Vagina (tissue), 2 donors: ENCODE data around the gene DLG2.

Experiments
- CTCF ChIP-seq, 3 experiments: fragments of 450-650 bp in 2 of 3; fragments of 200-600 bp in 1 of 3; sonication (generic) in 1 of 3; IDR thresholded peaks; one replicate each; pipeline ENCODE4 v1.5.1; 2017 to 2019; ENCODE audit warnings: antibody characterized with exemption in 3 of 3, mild to moderate bottlenecking in 2 of 3, moderate library complexity in 2 of 3
- POLR2A ChIP-seq, 2 donors: fragments of 450-650 bp; IDR thresholded peaks; one replicate each; pipeline ENCODE4 v1.6.1; 2017; ENCODE audit warnings: antibody characterized with exemption in 2 of 2, mild to moderate bottlenecking in 2 of 2, moderate library complexity in 2 of 2

DNA sequence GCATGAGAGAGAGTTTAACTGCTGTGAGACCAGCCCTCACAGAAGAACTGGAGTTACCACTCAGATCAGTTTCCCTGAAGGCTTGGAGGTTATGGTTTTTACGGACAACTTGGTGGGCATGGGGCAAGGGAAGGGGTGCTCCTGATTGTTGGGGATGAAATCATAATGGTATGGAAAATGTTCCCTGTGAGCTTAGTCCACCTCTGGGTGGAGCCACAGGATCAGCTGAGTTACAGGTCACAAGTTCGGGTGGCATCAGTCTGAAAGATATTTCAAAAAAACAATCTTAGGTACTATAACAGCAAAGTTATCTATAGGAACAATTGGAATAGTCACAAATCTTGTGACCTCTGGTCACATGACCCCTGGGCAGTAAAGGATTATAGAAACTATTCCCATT is 162.9 kb downstream of the DLG2 start:
- TF ChIP-seq CTCF (IDR thresholded peaks at IDR 0.05) (no peak), POLR2A (IDR thresholded peaks at IDR 0.05) (no peak)
